ENCODE results near the gene DLGAP4.
A peak's percentile ranks its signal among the peaks of the same experiment; 100 is the strongest.

Gene DLGAP4

GRCh38 chr20:36478137-36478905, 172.2 kb downstream of the DLGAP4 start:
- DNase-seq = no peak

GRCh38 chr20:36479938-36480337, 173.8 kb downstream of the DLGAP4 start:
- no peak for DNase-seq

- DNase-seq = no peak
Measured at GRCh38 chr20:36480456-36481048, 174.4 kb downstream of the DLGAP4 start.

- no peak for DNase-seq
Measured at GRCh38 chr20:36481380-36482043, 175.4 kb downstream of the DLGAP4 start.

GRCh38 chr20:36482044-36482473, 175.9 kb downstream of the DLGAP4 start:
- DNase-seq = no peak

GRCh38 chr20:36483209-36483918, 177.2 kb downstream of the DLGAP4 start:
- no peak for DNase-seq

GRCh38 chr20:36483919-36484808, 178.0 kb downstream of the DLGAP4 start:
- DNase-seq = no peak

GRCh38 chr20:36485286-36485685, 179.1 kb downstream of the DLGAP4 start:
- no peak for DNase-seq

- DNase-seq = no peak
Measured at GRCh38 chr20:36487069-36487468, 180.9 kb downstream of the DLGAP4 start.

- peak; percentile 31 for DNase-seq
Measured at GRCh38 chr20:36490191-36490590, 184.1 kb downstream of the DLGAP4 start.

GRCh38 chr20:36491901-36492617, 185.9 kb downstream of the DLGAP4 start:
- DNase-seq = peak; percentile 38

- DNase-seq = no peak
Measured at GRCh38 chr20:36493051-36493800, 187.1 kb downstream of the DLGAP4 start.

GRCh38 chr20:36493801-36494114, 187.6 kb downstream of the DLGAP4 start:
- peak; percentile 29 for DNase-seq

- DNase-seq = no peak
Measured at GRCh38 chr20:36496707-36497669, 190.8 kb downstream of the DLGAP4 start.

GRCh38 chr20:36497856-36498255, 191.7 kb downstream of the DLGAP4 start:
- no peak for DNase-seq

- no peak for DNase-seq
Measured at GRCh38 chr20:36498386-36499179, 192.4 kb downstream of the DLGAP4 start.

- no peak for DNase-seq
Measured at GRCh38 chr20:36499211-36499610, 193.1 kb downstream of the DLGAP4 start.

- DNase-seq = peak; percentile 23
Measured at GRCh38 chr20:36499723-36500501, 193.8 kb downstream of the DLGAP4 start.

Measured in fibroblast of skin of right quadriceps (primary cell).